ENCODE measurements around the gene CUL2.
"Not testable (repeated sequence)": the region's sequence is repeated elsewhere in the genome, so short reads cannot be mapped to it uniquely, and the experiment has no call there.

CUL2 gene

GRCh38 chr10:35017608-35018007 lies 72.5 kb downstream of the CUL2 start:
- DNase-seq, result no peak

- DNase-seq, result peak in 1 of 2 experiments; percentile 5
Observed at GRCh38 chr10:35015843-35016408, 74.2 kb downstream of the CUL2 start.

DNA sequence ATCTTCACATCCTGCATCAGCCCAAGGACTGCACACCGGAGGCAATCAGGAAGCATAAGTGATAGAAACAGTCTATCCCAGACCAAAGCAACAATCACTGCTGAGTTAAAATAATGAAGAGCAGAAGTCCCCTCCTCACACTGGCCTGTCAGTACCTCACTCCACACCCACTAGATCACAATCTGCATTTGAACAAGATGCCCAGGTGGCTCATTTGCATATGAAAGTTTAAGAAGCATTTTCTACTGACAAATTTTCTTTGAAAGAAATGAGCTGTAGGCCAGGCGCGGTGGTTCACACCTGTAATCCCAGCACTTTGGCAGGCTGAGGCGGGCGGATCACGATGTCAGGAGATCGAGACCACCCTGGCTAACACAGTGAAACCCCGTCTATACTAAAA lies 77.4 kb downstream of the CUL2 start:
- no peak for DNase-seq

DNA sequence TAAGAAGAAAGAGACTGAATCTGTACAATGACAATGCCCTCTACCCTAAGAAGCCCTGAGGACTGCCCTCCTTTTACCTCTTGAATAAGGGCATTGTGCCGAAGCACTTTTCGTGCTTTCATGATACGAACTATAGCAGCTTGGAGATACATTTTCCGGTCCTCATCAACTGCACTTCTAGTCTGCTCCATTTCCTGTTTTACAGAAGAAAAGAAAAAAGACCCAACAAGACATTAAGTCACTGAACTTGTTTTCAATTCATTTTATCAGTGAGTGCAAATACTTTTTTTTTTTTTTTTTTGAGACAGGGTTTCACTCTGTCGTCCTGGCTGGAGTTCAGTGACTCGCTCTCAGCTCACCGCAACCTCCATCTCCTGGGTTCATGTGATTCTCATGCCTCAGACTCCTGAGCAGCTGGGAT lies 78.4 kb downstream of the CUL2 start:
- no peak for DNase-seq

DNA sequence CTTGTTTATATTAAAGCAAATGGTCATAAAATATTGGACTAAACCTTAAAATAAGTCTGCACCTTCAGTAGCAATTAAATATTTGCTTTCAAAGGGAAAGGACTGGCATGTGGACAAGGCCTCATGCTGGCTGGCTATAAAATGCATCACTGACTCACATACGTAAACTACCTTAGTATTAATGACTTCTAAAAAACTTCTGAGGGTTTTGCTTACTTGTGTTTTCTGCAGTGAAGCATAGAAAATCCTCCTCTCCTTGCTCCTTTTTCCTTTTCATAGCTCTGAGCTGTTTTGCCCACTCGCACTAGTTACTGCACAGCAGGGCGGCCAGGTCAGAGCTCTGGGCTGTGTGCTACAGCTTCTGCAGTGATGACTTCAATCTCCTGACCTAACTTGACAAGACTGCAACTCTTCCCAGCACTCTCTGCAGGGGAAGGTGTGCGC lies 82.3 kb downstream of the CUL2 start:
- DNase-seq, result no peak

GRCh38 chr10:35006836-35007235 lies 83.3 kb downstream of the CUL2 start:
- DNase-seq, result no peak

- no peak for DNase-seq
Observed at GRCh38 chr10:35005868-35006267, 84.3 kb downstream of the CUL2 start.

DNA sequence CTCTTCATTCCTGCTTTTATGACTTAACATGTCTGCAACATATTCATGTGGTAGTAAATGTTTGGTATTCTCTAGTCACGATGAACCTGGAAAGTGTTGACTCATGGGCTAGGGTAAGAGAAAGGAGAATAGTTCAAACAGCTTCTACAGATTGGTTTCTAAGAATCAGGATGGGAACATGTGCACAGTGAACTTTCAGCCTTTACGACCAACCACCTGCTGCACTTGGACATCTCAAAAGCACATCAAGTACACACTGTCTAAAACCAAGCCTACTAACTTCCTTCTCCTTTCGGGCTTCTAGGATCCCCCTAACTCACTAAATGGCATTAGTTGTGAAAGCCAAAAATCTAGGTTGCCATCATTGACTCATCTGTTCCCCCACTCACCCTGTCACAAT lies 85.5 kb downstream of the CUL2 start:
- no peak for DNase-seq

GRCh38 chr10:35003906-35004305 lies 86.2 kb downstream of the CUL2 start:
- DNase-seq, result no peak

DNA sequence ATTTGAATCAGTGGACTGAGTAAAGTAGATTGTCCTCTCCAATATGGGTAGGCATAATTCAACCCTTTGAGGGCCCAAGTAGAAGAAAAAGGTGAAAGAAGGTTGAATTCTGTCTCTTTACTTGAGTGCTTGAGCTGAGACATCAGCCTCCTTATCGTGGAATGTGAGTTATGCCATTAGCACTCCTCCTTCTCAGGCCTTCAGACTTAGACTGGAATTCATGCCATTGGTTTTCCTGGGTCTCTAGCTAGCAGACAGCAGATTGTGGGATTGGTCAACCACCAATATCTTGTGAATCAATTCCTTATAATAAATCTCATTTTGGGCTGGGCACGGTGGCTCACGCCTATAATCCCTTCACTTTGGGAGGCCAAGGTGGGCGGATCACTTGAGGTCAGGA lies 89.2 kb downstream of the CUL2 start:
- DNase-seq, result no peak

DNA sequence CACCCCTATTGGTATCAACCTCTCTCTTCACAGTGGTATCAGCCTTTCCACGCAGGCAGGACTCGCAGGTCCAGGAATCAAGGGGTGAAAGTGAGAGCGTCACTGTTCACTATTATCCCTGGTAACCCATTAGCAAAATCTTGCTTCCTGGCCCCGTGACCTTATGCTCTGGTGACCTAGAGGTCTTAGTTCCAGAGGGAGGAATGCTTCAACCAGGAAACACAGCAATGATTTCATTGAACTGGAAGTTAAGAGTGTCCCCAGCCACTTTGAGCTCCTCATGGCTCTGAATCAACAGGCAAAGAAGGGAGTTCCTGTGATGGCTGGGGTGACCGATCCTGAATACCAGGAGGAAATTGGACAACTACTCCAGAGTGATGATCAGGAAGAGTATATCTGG lies 90.6 kb downstream of the CUL2 start:
- no peak for DNase-seq

DNA sequence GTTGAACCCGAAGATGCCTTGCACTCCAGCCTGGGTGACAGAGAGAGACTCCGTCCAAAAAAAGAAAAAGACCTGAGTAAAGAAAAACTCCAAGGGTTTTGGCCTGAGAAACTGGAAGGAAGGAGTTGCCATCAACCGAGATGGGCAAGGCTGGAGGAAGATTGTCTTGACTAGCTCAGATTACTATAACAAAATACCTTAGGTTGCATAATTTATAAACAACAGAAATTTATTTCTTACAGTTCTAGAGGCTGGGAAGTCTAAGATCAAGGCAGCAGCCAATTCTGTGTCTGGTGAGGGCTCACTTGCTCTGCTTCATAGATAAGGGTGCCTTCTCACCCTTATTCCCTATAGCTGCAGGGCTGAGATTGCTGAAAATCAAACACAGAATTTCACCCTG lies 91.2 kb downstream of the CUL2 start:
- no peak for DNase-seq

- DNase-seq, result no peak
Observed at GRCh38 chr10:34996843-34997242, 93.3 kb downstream of the CUL2 start.

DNA sequence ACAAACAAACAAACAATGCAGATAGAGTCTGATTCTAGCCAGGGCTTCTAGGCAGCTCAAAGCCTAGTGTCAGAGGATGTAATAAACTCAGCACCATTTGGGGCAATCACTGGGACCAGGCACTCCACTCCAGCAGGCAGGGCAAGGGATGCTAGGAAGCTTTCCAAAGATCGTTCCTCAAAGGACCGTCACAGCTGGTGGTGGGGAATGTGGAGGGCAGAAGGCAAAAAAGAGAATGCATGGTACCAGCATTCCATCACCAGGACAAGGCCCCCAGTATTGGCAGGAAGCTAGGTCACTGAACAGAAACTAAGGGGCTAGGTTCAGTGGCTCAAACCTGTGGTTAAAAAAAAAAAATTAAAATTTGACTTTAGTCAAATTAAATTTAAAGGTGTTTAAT lies 94.2 kb downstream of the CUL2 start:
- DNase-seq, result no peak

GRCh38 chr10:34994565-34995142 lies 95.5 kb downstream of the CUL2 start:
- DNase-seq, result peak; percentile 19 to 59

DNA sequence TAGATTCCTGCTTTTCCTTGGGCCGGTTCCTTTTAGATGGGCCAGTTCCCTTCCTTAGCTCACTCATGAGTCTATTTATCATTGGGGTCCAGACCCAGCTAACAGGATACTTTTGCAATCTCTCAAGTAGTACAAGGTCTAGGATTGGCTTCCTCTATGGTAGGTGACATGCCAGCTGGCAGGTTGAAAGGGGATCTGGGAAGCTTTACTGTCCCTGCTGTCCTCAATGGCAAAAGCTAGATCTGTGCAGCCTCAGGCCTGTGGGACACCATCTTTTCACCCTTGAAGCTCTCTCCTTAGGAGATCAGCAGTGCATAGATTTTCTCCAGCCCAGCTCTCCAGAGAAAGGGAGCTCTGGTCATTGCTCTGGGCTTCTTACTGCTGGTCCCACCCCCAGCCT lies 96.4 kb downstream of the CUL2 start:
- no peak for DNase-seq

DNA sequence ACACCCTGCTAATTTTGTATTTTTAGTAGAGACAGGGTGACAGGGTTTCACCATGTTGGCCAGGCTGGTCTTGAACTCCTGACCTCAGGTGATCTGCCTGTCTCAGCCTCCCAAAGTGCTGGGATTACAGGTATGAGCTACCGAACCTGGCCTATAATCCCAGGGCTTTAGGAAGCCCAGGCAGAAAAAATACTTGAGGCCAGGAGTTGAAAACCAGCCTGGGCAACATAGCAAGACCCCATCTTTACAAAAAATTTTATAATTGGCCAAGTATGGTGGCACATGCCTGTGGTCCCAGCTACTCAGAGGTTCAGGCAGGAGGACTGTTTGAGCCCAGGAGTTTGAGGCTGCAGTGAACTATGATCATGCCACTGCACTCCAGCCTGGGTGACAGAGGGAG lies 99.0 kb downstream of the CUL2 start:
- DNase-seq, result not testable (repeated sequence)

GRCh38 chr10:34988397-34989067 lies 101.6 kb downstream of the CUL2 start:
- no peak for DNase-seq

GRCh38 chr10:34985823-34986222 lies 104.3 kb downstream of the CUL2 start:
- peak in 1 of 2 experiments; percentile 34 for DNase-seq

- no peak for DNase-seq
Observed at GRCh38 chr10:34985146-34985545, 105.0 kb downstream of the CUL2 start.

GRCh38 chr10:34981844-34982243 lies 108.3 kb downstream of the CUL2 start:
- no peak for DNase-seq

DNA sequence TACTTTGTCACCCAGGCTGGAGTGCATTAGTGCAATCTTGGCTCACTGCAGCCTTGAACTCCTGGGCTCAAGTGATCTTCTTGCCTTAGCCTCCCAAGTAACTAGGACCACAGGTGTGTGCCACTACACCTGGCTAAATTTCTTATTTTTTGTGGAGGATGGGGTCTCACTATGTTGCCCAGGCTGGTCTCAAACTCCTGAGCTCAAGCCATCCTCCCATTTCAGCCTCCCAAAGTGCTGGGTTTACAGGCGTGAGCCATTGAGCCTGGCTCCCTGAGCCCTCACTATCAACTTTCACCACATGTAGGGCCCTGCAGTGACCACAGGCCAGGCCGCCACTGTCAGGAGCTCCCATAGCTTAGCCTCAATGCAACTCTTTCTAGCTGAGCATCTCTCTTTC lies 110.2 kb downstream of the CUL2 start:
- DNase-seq, result no peak

DNA sequence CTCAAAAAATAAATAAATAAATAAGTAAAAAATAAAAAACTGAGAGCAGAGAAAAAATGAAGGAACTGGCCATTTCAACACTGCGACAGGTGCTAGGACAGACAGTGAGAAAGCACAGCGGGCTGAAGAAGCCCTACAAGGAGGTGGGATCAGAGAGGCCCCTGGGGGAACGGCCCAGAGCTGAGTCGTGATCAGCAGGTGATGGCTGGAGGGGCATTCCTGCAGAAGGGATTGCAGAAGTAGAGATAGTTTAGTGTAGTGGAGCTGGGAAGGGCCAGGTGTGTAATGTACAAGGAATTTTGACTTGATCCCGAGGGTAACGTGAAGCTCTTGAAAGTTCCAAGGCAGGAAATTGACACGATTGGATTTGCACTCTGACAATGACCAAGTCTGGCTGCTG lies 112.1 kb downstream of the CUL2 start:
- no peak for DNase-seq

- DNase-seq, result not testable (repeated sequence)
Observed at GRCh38 chr10:34976380-34976910, 113.7 kb downstream of the CUL2 start.
